Heart left ventricle (tissue), 16 donors: ENCODE measurements around the gene DAGLA. TPM values are rescaled to one million over a fixed set of nuclear protein-coding genes. Genes with fewer than 3 reads are reported as not detected.

Experiments
- ATAC-seq, 4 donors: fragments of 200-7000 bp; cut with Tn5 transposase; one replicate each; pipeline ENCODE4 v1.9.1; 2020 to 2022; ENCODE audit warnings: moderate library complexity in 4 of 4, mild to moderate bottlenecking in 3 of 4, moderate number of reproducible peaks in 1 of 4
- DNase-seq, 5 donors: peaks; one replicate each; pipeline ENCODE4 v3.0.0-alpha.2; 2020
- H3K27ac ChIP-seq, 12 donors: fragments of 200-600 bp; sonication (generic) in 4 of 12; one replicate each; pipeline versions ENCODE4 v1.5.0 to v1.8.0; 2016 to 2022; ENCODE audit warnings: mild to moderate bottlenecking in 2 of 12
- H3K27me3 ChIP-seq, 9 donors: fragments of 200-600 bp; sonication (generic) in 2 of 9; one replicate each; pipeline versions ENCODE4 v1.5.1 to v1.8.0; 2016 to 2022; ENCODE audit warnings: mild to moderate bottlenecking in 3 of 9
- H3K36me3 ChIP-seq, 9 donors: fragments of 200-600 bp; sonication (generic) in 2 of 9; one replicate each; pipeline versions ENCODE4 v1.5.0 to v1.8.0; 2018 to 2022; ENCODE audit warnings: mild to moderate bottlenecking in 2 of 9
- H3K4me1 ChIP-seq, 12 donors: fragments of 200-600 bp; sonication (generic) in 4 of 12; one replicate each; pipeline versions ENCODE4 v1.5.0 to v1.8.0; 2016 to 2022; ENCODE audit warnings: mild to moderate bottlenecking in 3 of 12
- H3K4me3 ChIP-seq, 12 donors: fragments of 200-600 bp; sonication (generic) in 4 of 12; one replicate each; pipeline versions ENCODE4 v1.5.0 to v1.8.0; 2017 to 2022; ENCODE audit warnings: mild to moderate bottlenecking in 9 of 12, moderate library complexity in 4 of 12
- H3K9me3 ChIP-seq, 12 donors: fragments of 200-600 bp; sonication (generic) in 4 of 12; one replicate each; pipeline versions ENCODE4 v1.5.0 to v1.8.0; 2016 to 2022; ENCODE audit warnings: mild to moderate bottlenecking in 1 of 12
- CTCF ChIP-seq, 12 donors: fragments of 200-600 bp; sonication (generic) in 4 of 12; IDR thresholded peaks; one replicate each; pipeline versions ENCODE4 v1.5.0 to v1.8.0; 2018 to 2022; ENCODE audit warnings: antibody characterized with exemption in 12 of 12, mild to moderate bottlenecking in 5 of 12
- POLR2A ChIP-seq, 2 donors: fragments of 450-650 bp; IDR thresholded peaks; one replicate each; pipeline ENCODE4 v1.6.1; 2017; ENCODE audit warnings: antibody characterized with exemption in 2 of 2, mild to moderate bottlenecking in 2 of 2, moderate library complexity in 2 of 2
- WGBS, 4 donors: extraction: QIAGEN DNeasy Blood & Tissue Kit in 2 of 4; methylation state at CpG; one replicate each; pipeline versions ENCODE4 v1.1.5 to v1.1.7; 2013 to 2018; 5-methylcytosine and 5-hydroxymethylcytosine counted together
- intact Hi-C, 10 donors: fragments of 100-400 bp; cut with DNase I; formaldehyde crosslinking; loops; one replicate each; pipeline versions ENCODE4 v1.11.1 to v1.14.2; 2022
- polyA plus RNA-seq, 2 donors: library from polyadenylated mRNA; stranded (reverse); fragments of 200-250 nt; gene quantifications; one replicate each; pipeline ENCODE4 v1.2.3, GENCODE V29; 2013
- total RNA-seq, 9 donors: library from RNA; depleted of rRNA in 2 of 9; stranded (reverse); fragments of >200 nt in 2 of 9; fragmentation: NEBNext Ultra II Directional in 3 of 9; extraction: Animal tissue kit (Norgen Biotek cat#: 25700) in 3 of 9; gene quantifications; one replicate each; pipeline versions ENCODE4 v1.1.0 to v1.2.4, GENCODE V29; 2016 to 2023
- donor health status: ischemic (EF 13 %, LVEDD 7.1; RV severe dilation, severe dysfunction).
- donor health status: healthy with polysubstance abuse.
- donor health status: DM: no; HTN: yes; CAD: no.
- donor health status: DM: no; HTN: no; CAD: no.
- donor health status: ischemic (EF 25% LVEDD 6.9; RV normal size, moderate dysfunction).
- donor health status: ischemic (EF 25% LVEDD 5.7; RV mildly dilated, moderate dysfunction).
- donor health status: healthy.
- donor health status: DM: yes; HTN: yes; CAD: no.
- donor health status: ischemic (EF 35%, LVEDD 5.7; RV mildly dilated, moderate dysfunction).
- donor health status: nonischemic (EF 11% LVEDD 7.7; RV severe dilation, severe dysfunction).
- donor health status: DM: yes; HTN: yes; CAD: no.
- donor health status: PGD.
- donor health status: ischemic (EF 29% LVEDD 5.4; RV normal size, mild dysfunction).
- donor health status: nonischemic (EF 23%, LVEDD 6.1; RV moderate dilation, normal function).

The DAGLA gene
- total and polyA plus RNA-seq, 11 donors, result 2.2 to 5.6 (median 3.3) TPM

GRCh38 chr11:61750631-61751273, 70.6 kb downstream of the DAGLA start:
- Histone ChIP-seq H3K27ac (no peak overlapping the region), H3K36me3 (no peaks in the 10 kb centered on the region), H3K27me3 (peaks cover 0 to 7% (median 2%) of the 10 kb centered on the region in 9 donors), H3K4me3 (no peak overlapping the region), H3K4me1 (peaks cover 0 to 18% (median 7%) of the 10 kb centered on the region in 12 donors), H3K9me3 (no peaks in the 10 kb centered on the region)
- DNase-seq (no peak), ATAC-seq (no peak)
- intact Hi-C loops, result loop anchor here in 4 of 10 donors (5.0 kb wide), 1 partner anchor 357 kb away; no protein-coding TSS in a partner anchor
- TF ChIP-seq CTCF (IDR thresholded peaks at IDR 0.05) (no peak), POLR2A (IDR thresholded peaks at IDR 0.05) (no peak)
- WGBS, 4 donors, result 93 to 98% (median 95%) methylated on average over 5 of the region's 5 CpGs

- H3K27me3 ChIP-seq, result peaks cover 0 to 7% (median 2%) of the 10 kb centered on the region in 9 donors
- ATAC-seq (no peak), DNase-seq (no peak)
- intact Hi-C loops, result loop anchor here in 4 of 10 donors (5.0 kb wide), 1 partner anchor 356 kb away; no protein-coding TSS in a partner anchor
- 89 to 91% (median 90%) methylated on average over 14 of the region's 14 CpGs for WGBS, 4 donors
- H3K27ac ChIP-seq, result no peak overlapping the region
- no peaks in the 10 kb centered on the region for H3K36me3 ChIP-seq
- no peak overlapping the region for H3K4me3 ChIP-seq
- peaks cover 0 to 19% (median 9%) of the 10 kb centered on the region in 12 donors for H3K4me1 ChIP-seq
- TF ChIP-seq POLR2A (IDR thresholded peaks at IDR 0.05) (no peak), CTCF (IDR thresholded peaks at IDR 0.05) (no peak)
- no peaks in the 10 kb centered on the region for H3K9me3 ChIP-seq
Measured at GRCh38 chr11:61751384-61751783, 71.2 kb downstream of the DAGLA start.

- peak in 4 of 5 donors; percentile 41 to 75 (median 52) for DNase-seq
- H3K27ac ChIP-seq, result no peak within 1 kb of the TSS
- 3 to 10% (median 5%) methylated on average over 6 to 93 of the region's 93 CpGs for WGBS, 4 donors
Measured at GRCh38 chr11:61752117-61752924, 72.1 kb downstream of the DAGLA start, which contains the start of gene MYRF. Gene MYRF, plus strand, starts transcription at chr11:61752636. Its CDS starts 109 bp downstream, at chr11:61752745.

More at GRCh38 chr11:61752117-61752924, 72.1 kb downstream of the DAGLA start, which contains the start of gene MYRF:
- peaks cover 0 to 7% (median 2%) of the 10 kb centered on the region in 9 donors for H3K27me3 ChIP-seq
- intact Hi-C loops, result loop anchor here in 5 of 10 donors (2.0 to 5.0 kb wide), 2 partner anchors 355 to 356 kb away; no protein-coding TSS in a partner anchor
- H3K4me3 ChIP-seq, result peak within 1 kb of the TSS in 11 of 12 donors; percentile 2 to 59 (median 51)
- TF ChIP-seq POLR2A (IDR thresholded peaks at IDR 0.05) (no peak), CTCF (IDR thresholded peaks at IDR 0.05) (peak in 11 of 12 donors; percentile 13 to 62 (median 36))
- peaks cover 0 to 23% (median 9%) of the 10 kb centered on the region in 12 donors for H3K4me1 ChIP-seq
- H3K36me3 ChIP-seq, result no peaks in the 10 kb centered on the region
- H3K9me3 ChIP-seq, result no peaks in the 10 kb centered on the region
- peak in 3 of 4 donors; percentile 27 to 63 (median 35) for ATAC-seq
